ENCODE results near the gene HHIPL1.

DNA sequence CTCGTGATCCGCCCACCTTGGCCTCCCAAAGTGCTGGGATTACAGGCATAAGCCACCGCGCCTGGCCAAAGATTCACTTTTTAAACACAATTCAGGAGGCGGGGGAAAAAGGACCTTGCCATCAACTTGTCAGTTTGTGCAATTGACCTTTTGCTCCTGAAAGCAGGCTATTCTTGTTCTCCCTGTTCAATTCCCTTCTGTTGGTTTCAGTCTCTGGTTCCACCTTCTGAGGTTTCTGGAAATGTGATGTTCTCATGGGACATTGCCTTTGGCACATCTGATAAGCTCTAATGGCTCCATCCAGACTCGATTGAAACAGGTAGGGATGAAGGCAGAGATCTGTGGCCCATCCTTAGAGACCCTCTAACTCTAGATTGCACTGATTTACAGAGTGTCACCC, 23.0 kb upstream of the HHIPL1 start:
- TF ChIP-seq SP1 (IDR thresholded peaks at IDR 0.05; ENCODE audit: low read depth, low read length) (no peak), POLR2A (IDR thresholded peaks at IDR 0.05; ENCODE audit: control extremely low read depth in 1 of 2, low read depth in 2 of 2, low read length in 2 of 2) (no peak), NRF1 (IDR thresholded peaks at IDR 0.05; ENCODE audit: low read depth, low read length) (no peak), POLR2AphosphoS5 (IDR thresholded peaks at IDR 0.05; ENCODE audit: low read depth, low read length) (no peak), TAF1 (IDR thresholded peaks at IDR 0.05; ENCODE audit: low read depth, low read length) (no peak), ZNF274 (IDR thresholded peaks at IDR 0.05; ENCODE audit: borderline replicate concordance, extremely low read depth, low read length) (no peak)
- TF ChIP-seq, protein P1, sequence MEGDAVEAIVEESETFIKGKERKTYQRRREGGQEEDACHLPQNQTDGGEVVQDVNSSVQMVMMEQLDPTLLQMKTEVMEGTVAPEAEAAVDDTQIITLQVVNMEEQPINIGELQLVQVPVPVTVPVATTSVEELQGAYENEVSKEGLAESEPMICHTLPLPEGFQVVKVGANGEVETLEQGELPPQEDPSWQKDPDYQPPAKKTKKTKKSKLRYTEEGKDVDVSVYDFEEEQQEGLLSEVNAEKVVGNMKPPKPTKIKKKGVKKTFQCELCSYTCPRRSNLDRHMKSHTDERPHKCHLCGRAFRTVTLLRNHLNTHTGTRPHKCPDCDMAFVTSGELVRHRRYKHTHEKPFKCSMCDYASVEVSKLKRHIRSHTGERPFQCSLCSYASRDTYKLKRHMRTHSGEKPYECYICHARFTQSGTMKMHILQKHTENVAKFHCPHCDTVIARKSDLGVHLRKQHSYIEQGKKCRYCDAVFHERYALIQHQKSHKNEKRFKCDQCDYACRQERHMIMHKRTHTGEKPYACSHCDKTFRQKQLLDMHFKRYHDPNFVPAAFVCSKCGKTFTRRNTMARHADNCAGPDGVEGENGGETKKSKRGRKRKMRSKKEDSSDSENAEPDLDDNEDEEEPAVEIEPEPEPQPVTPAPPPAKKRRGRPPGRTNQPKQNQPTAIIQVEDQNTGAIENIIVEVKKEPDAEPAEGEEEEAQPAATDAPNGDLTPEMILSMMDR (IDR thresholded peaks at IDR 0.05; ENCODE audit: control extremely low read depth in 1 of 3, insufficient read depth in 1 of 3, low read depth in 1 of 3, low read length in 3 of 3): no peak

Data from H1 (cell line).